H9 (cell line): ENCODE data around the gene RNF186. TPM values are rescaled to one million over a fixed set of nuclear protein-coding genes. Genes with fewer than 3 reads are reported as not detected.

Experiments
- DNase-seq: peaks from one replicate; pipeline ENCODE4 v3.0.0-alpha.2; 2017
- H2AFZ ChIP-seq: one replicate; pipeline ENCODE4 v1.6.1; 2013; ENCODE audit warnings: mild to moderate bottlenecking, low read length, control low read depth, moderate library complexity
- H2AK5ac ChIP-seq: 2 replicates; pipeline ENCODE4 v1.6.1; 2013; ENCODE audit warnings: low read length, control low read depth, mixed read lengths; ENCODE audit not compliant: insufficient read length
- H2BK120ac ChIP-seq: one replicate; pipeline ENCODE4 v1.6.1; 2013; ENCODE audit warnings: low read depth, mild to moderate bottlenecking, low read length, control low read depth, inconsistent platforms; ENCODE audit not compliant: poor library complexity, severe bottlenecking
- H2BK12ac ChIP-seq: 2 replicates; pipeline ENCODE4 v1.6.1; 2013; ENCODE audit warnings: low read length, control low read depth, mixed read lengths, low read depth; ENCODE audit not compliant: insufficient read length
- H2BK15ac ChIP-seq: 2 replicates; pipeline ENCODE4 v1.6.1; 2013; ENCODE audit warnings: low read depth, low read length, control low read depth
- H2BK20ac ChIP-seq: one replicate; pipeline ENCODE4 v1.6.1; 2013; ENCODE audit warnings: low read depth, mild to moderate bottlenecking, low read length, control low read depth, inconsistent platforms; ENCODE audit not compliant: poor library complexity, severe bottlenecking
- H2BK5ac ChIP-seq: 2 replicates; pipeline ENCODE4 v1.6.1; 2013; ENCODE audit warnings: low read length, control low read depth, mixed read lengths; ENCODE audit not compliant: insufficient read length
- H3K14ac ChIP-seq: 2 replicates; pipeline ENCODE4 v1.6.1; 2013; ENCODE audit warnings: low read length, control low read depth; ENCODE audit not compliant: insufficient read depth
- H3K18ac ChIP-seq: 2 replicates; pipeline ENCODE4 v1.6.1; 2013; ENCODE audit warnings: low read depth, mild to moderate bottlenecking, mixed read lengths, low read length, control low read depth; ENCODE audit not compliant: insufficient read length
- H3K23ac ChIP-seq: 2 replicates; pipeline ENCODE4 v1.6.1; 2013; ENCODE audit warnings: low read length, control low read depth, mixed read lengths, low read depth; ENCODE audit not compliant: insufficient read length
- H3K23me2 ChIP-seq: 2 replicates; pipeline ENCODE4 v1.6.1; 2013; ENCODE audit warnings: low read depth, mild to moderate bottlenecking, mixed read lengths, low read length, control low read depth; ENCODE audit not compliant: insufficient read length, poor library complexity, severe bottlenecking
- H3K27ac ChIP-seq: 2 replicates; pipeline ENCODE4 v1.5.1; 2013; ENCODE audit warnings: low read length, control low read depth, mixed read lengths, low read depth; ENCODE audit not compliant: insufficient read length
- H3K27me3 ChIP-seq: 2 replicates; pipeline ENCODE4 v1.6.1; 2013; ENCODE audit warnings: low read length, control low read depth, inconsistent platforms; ENCODE audit not compliant: insufficient read depth
- H3K4ac ChIP-seq: 2 replicates; pipeline ENCODE4 v1.6.1; 2013; ENCODE audit warnings: low read depth, mild to moderate bottlenecking, control low read depth, inconsistent platforms, low read length, moderate library complexity
- H3K4me1 ChIP-seq: 2 replicates; pipeline ENCODE4 v1.6.1; 2013; ENCODE audit warnings: low read length, control low read depth, inconsistent platforms; ENCODE audit not compliant: insufficient read depth
- H3K4me2 ChIP-seq: 2 replicates; pipeline ENCODE4 v1.6.1; 2013; ENCODE audit warnings: low read length, control low read depth, mixed read lengths; ENCODE audit not compliant: insufficient read length, insufficient read depth
- H3K56ac ChIP-seq: 2 replicates; pipeline ENCODE4 v1.6.1; 2013; ENCODE audit warnings: low read depth, mild to moderate bottlenecking, mixed read lengths, low read length, control low read depth; ENCODE audit not compliant: insufficient read length
- H3K79me1 ChIP-seq: 2 replicates; pipeline ENCODE4 v1.6.1; 2013; ENCODE audit warnings: low read depth, mild to moderate bottlenecking, moderate library complexity, low read length, control low read depth, inconsistent platforms; ENCODE audit not compliant: insufficient read depth, poor library complexity, severe bottlenecking
- H3K79me2 ChIP-seq: 2 replicates; pipeline ENCODE4 v1.6.1; 2013; ENCODE audit warnings: low read length, control low read depth, inconsistent platforms; ENCODE audit not compliant: insufficient read depth
- H3K9ac ChIP-seq: 2 replicates; pipeline ENCODE4 v1.6.1; 2013; ENCODE audit warnings: low read length, control low read depth, mixed read lengths; ENCODE audit not compliant: insufficient read length; ENCODE audit errors: extremely low read depth
- H3K9me3 ChIP-seq: one replicate; pipeline ENCODE4 v1.6.1; 2013; ENCODE audit warnings: low read depth, low read length, inconsistent platforms; ENCODE audit not compliant: control insufficient read depth
- H3T11ph ChIP-seq: one replicate; pipeline ENCODE4 v1.6.1; 2013; ENCODE audit warnings: mild to moderate bottlenecking, low read length, control low read depth, inconsistent platforms
- H4K20me1 ChIP-seq: one replicate; pipeline ENCODE4 v1.6.1; 2013; ENCODE audit not compliant: control insufficient read depth, insufficient read length, insufficient read depth
- H4K5ac ChIP-seq: 2 replicates; pipeline ENCODE4 v1.6.1; 2013; ENCODE audit warnings: low read depth, mild to moderate bottlenecking, mixed read lengths, low read length, control low read depth; ENCODE audit not compliant: insufficient read length
- H4K8ac ChIP-seq: replicated peaks from 2 replicates; pipeline ENCODE4 v1.6.1; 2013; ENCODE audit warnings: low read length, control low read depth, mixed read lengths, low read depth; ENCODE audit not compliant: insufficient read length
- H4K91ac ChIP-seq: 2 replicates; pipeline ENCODE4 v1.6.1; 2013; ENCODE audit warnings: low read depth, mild to moderate bottlenecking, moderate library complexity, mixed read lengths, low read length, control low read depth; ENCODE audit not compliant: insufficient read length
- H3K27ac Mint-ChIP-seq, 3 experiments: 2 replicates in 2 of 3; 3 replicates in 1 of 3; pipeline ENCODE4 v1.8.0; 2020 to 2021; ENCODE audit warnings: mixed read lengths in 3 of 3, mild to moderate bottlenecking in 1 of 3, moderate library complexity in 1 of 3
- H3K27me3 Mint-ChIP-seq: 2 replicates; pipeline ENCODE4 v1.8.0; 2021; ENCODE audit warnings: low read depth, mild to moderate bottlenecking, moderate library complexity, mixed read lengths
- H3K36me3 Mint-ChIP-seq, 3 experiments: 2 replicates in 2 of 3; 3 replicates in 1 of 3; pipeline ENCODE4 v1.8.0; 2020 to 2021; ENCODE audit warnings: low read depth in 3 of 3, mixed read lengths in 3 of 3; ENCODE audit not compliant: insufficient read depth in 1 of 3
- H3K4me1 Mint-ChIP-seq, 2 experiments: 2 replicates each; pipeline ENCODE4 v1.8.0; 2020; ENCODE audit warnings: mixed read lengths in 2 of 2
- H3K4me3 Mint-ChIP-seq, 2 experiments: 2 replicates in 1 of 2; 3 replicates in 1 of 2; pipeline ENCODE4 v1.8.0; 2020 to 2021; ENCODE audit warnings: mild to moderate bottlenecking in 2 of 2, mixed read lengths in 2 of 2, moderate library complexity in 1 of 2
- H3K9me3 Mint-ChIP-seq, 2 experiments: 2 replicates in 1 of 2; 3 replicates in 1 of 2; pipeline ENCODE4 v1.8.0; 2020; ENCODE audit warnings: mild to moderate bottlenecking in 2 of 2, mixed read lengths in 2 of 2, moderate library complexity in 1 of 2
- CTCF ChIP-seq: fragments of 200-600 bp; sonication (generic); conservative IDR thresholded peaks from 3 replicates; pipeline ENCODE4 v1.8.0; 2021; ENCODE audit warnings: antibody characterized with exemption, mild to moderate bottlenecking
- WGBS: extraction: QIAGEN DNeasy Blood & Tissue Kit; methylation state at CpG from one replicate; pipeline ENCODE4 v1.1.7; 2013; ENCODE audit warnings: missing lambda C conversion rate, low lambda C conversion rate, mixed read lengths; ENCODE audit not compliant: insufficient read length; ENCODE audit errors: extremely low coverage; 5-methylcytosine and 5-hydroxymethylcytosine counted together
- total RNA-seq: library from RNA; stranded (reverse); gene quantifications from 2 replicates; pipeline ENCODE4 v1.2.1, GENCODE V29; 2021

The RNF186 gene
- total RNA-seq, 1 experiment from 2014 or later = not detected

DNA sequence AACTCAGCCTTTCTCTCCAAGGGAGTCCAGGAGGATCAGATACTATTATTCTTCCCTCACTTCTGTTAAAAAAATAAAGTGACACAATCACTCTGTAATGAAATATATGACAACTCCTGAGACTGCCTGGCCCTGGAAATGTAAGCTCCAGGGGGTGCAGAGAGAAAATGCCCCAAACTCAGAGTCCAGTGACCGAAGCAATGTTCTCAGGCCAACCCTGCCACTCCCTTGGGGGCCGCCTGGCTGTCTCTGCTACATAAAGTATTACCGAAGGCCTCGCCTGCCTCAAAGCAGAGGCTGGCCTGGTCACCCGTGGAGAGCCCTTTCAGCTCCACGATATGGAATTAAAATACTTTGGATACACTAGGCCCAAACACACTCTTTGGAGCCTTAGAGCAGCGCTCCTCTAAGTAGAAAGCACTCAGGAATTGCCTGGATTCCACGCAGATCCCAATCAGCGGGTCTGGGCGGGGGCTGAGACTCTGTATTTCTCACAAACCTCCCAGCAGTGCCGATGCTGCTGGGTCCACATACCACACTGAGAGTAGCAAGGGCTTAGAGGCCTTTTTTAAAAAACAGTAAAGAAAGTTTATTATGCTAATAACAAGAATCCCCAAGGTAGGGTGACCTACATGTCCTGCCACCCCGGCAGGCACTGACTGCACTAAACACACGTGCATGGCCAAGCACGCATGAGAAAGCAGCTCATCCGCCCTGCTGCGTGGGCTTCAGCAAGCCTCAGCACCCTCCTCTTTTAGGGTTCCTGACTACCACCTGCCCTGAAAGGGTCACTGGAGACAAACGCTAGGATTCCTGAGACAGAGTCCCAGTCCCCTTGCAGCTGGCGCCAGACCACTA, 46.5 kb downstream of the RNF186 start:
- 0 out of 7 replicates have a peak overlapping the region, but pooled peaks of 1 of the 3 experiments have one; percentile 8 for H3K27ac Mint-ChIP-seq

More for the DNA sequence above, 46.5 kb downstream of the RNF186 start:
- no peak overlapping the region for H2BK5ac ChIP-seq
- no peaks in the 10 kb centered on the region for H3K27me3 ChIP-seq
- no peak overlapping the region for H4K8ac ChIP-seq
- peaks cover 6% of the 10 kb centered on the region; the same call in 1 of the 2 replicates for H3K4me1 ChIP-seq
- H3K4ac ChIP-seq = no peak overlapping the region
- no peak overlapping the region for H3K56ac ChIP-seq
- H3T11ph ChIP-seq = no peak overlapping the region
- no peak overlapping the region for H3K18ac ChIP-seq
- H3K23ac ChIP-seq = no peak overlapping the region
- no peaks in the 10 kb centered on the region for H3K79me2 ChIP-seq
- Mint-ChIP-seq H3K27me3 (peaks cover 28% of the 10 kb centered on the region), H3K36me3 (no peaks in the 10 kb centered on the region), H3K9me3 (no peaks in the 10 kb centered on the region), H3K4me1 (peaks cover 26 to 37% of the 10 kb centered on the region in 2 experiments), H3K4me3 (no peak overlapping the region; a peak in 1 of 5 replicates)
- no peak overlapping the region for H2BK15ac ChIP-seq
- no CpG with 5 or more reads among the region's 18 CpGs for WGBS
- H3K9me3 ChIP-seq = no peaks in the 10 kb centered on the region
- H2BK20ac ChIP-seq = no peak overlapping the region
- no peak overlapping the region for H2BK12ac ChIP-seq
- H4K91ac ChIP-seq = no peak overlapping the region
- no peak for DNase-seq
- no peak overlapping the region for H3K27ac ChIP-seq
- H3K9ac ChIP-seq = no peak overlapping the region
- H2AFZ ChIP-seq = no peak overlapping the region
- H2BK120ac ChIP-seq = no peak overlapping the region
- no peak overlapping the region for H4K5ac ChIP-seq
- no peak overlapping the region for H2AK5ac ChIP-seq
- H3K4me2 ChIP-seq = no peak overlapping the region
- peaks cover 2% of the 10 kb centered on the region for H4K20me1 ChIP-seq
- H3K23me2 ChIP-seq = no peaks in the 10 kb centered on the region
- no peak overlapping the region for H3K14ac ChIP-seq
- no peaks in the 10 kb centered on the region for H3K79me1 ChIP-seq
- no peak for TF ChIP-seq CTCF
